HL-60/S4 (cell line): ENCODE results near the gene SPINT1.

Source experiments
- in situ Hi-C: fragments of 300-500 bp; cut with MboI; formaldehyde crosslinking; loops from 2 replicates; pipeline ENCODE4 v1.14.3; 2022; ENCODE audit warnings: low sequenced_read_pairs

The SPINT1 gene

GRCh38 chr15:40891810-40892446 lies 48.1 kb downstream of the SPINT1 start:
- in situ Hi-C loops: no loop called here

DNA sequence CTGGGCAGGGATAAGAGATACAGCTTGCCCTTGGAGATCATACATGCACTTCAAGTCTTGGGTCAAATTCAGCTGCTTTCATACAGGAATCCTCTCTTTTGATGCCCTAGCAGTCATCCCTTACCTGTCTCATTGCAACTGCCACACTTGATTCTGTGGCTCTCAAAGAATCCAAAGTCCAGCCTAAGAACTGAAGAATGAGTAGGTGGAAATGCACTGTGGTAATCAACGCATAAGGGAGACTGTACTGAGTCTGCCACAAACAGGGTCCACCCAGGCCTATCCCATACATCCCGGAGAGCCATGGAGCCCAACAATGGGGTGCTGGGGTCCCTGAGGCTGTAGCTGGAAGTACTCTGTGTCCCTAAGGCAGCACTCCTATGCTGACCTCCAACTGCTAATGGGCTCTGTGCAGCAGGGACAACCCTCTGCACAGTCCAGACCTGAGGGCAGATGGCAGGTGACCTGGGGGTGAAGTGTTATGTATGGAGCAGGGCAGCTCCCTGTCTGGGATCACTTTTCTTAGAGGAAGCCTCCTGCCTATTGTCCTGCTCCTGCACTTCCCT lies 48.7 kb downstream of the SPINT1 start:
- in situ Hi-C loops: no loop called here

- in situ Hi-C loops: no loop called here
These were observed 49.3 kb downstream of the SPINT1 start for GRCh38 chr15:40893019-40893670.

- in situ Hi-C loops: no loop called here
These were observed 50.2 kb downstream of the SPINT1 start, which contains the start of gene VPS18 for GRCh38 chr15:40893733-40894680. Gene VPS18, plus strand, starts transcription at chr15:40894450. Its CDS starts 319 bp downstream, at chr15:40894769.

- in situ Hi-C loops: no loop called here
These were observed 51.0 kb downstream of the SPINT1 start for GRCh38 chr15:40894681-40895448.

- in situ Hi-C loops: loop anchor here (10.0 to 25.0 kb wide), 2 partner anchors 285 to 1163 kb away; no protein-coding TSS in a partner anchor
These were observed 55.8 kb downstream of the SPINT1 start for GRCh38 chr15:40899536-40900207.

GRCh38 chr15:40900256-40901052 lies 56.6 kb downstream of the SPINT1 start:
- in situ Hi-C loops: loop anchor here (10.0 to 25.0 kb wide), 2 partner anchors 284 to 1162 kb away; no protein-coding TSS in a partner anchor

- in situ Hi-C loops: loop anchor here (10.0 to 25.0 kb wide), 2 partner anchors 284 to 1161 kb away; no protein-coding TSS in a partner anchor
These were observed 57.2 kb downstream of the SPINT1 start for GRCh38 chr15:40901053-40901443.

- in situ Hi-C loops: loop anchor here (10.0 to 25.0 kb wide), 2 partner anchors 282 to 1159 kb away; no protein-coding TSS in a partner anchor
These were observed 59.0 kb downstream of the SPINT1 start for GRCh38 chr15:40902605-40903561.

DNA sequence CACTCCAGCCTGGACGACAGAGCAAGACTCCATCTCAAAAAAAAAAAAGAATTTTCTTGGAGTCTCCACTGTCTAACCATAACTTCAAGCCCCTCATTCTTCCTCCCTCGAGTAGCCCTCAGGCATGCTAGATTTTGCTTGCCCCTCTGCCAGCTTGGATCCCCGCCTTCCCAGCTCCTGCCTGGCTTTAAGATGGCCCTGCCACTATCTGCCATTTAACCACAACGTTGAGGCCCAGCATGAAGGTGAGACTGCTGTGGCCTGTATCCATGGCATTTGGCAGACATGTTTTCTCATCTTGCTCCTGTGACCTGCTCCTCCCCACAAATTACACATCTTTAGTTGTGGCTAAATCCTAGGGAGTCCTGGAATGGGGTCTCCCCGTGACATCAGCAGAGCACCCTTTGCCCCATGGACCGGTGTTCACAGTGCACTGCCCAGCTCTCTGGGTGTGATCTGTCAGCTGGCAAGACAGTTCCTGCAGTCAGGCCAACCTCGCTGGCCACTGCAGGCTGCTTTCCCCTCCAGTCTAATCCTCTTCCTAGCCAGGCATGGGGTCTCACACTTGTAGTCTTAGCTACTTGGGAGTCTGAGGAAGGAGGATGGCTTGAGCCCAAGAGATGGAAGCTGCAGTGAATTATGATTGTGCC lies 60.8 kb downstream of the SPINT1 start:
- in situ Hi-C loops: loop anchor here (10.0 to 25.0 kb wide), 2 partner anchors 280 to 1158 kb away; no protein-coding TSS in a partner anchor

GRCh38 chr15:40906091-40906990 lies 62.5 kb downstream of the SPINT1 start:
- in situ Hi-C loops: loop anchor here (10.0 to 25.0 kb wide), 2 partner anchors 278 to 1156 kb away; no protein-coding TSS in a partner anchor

DNA sequence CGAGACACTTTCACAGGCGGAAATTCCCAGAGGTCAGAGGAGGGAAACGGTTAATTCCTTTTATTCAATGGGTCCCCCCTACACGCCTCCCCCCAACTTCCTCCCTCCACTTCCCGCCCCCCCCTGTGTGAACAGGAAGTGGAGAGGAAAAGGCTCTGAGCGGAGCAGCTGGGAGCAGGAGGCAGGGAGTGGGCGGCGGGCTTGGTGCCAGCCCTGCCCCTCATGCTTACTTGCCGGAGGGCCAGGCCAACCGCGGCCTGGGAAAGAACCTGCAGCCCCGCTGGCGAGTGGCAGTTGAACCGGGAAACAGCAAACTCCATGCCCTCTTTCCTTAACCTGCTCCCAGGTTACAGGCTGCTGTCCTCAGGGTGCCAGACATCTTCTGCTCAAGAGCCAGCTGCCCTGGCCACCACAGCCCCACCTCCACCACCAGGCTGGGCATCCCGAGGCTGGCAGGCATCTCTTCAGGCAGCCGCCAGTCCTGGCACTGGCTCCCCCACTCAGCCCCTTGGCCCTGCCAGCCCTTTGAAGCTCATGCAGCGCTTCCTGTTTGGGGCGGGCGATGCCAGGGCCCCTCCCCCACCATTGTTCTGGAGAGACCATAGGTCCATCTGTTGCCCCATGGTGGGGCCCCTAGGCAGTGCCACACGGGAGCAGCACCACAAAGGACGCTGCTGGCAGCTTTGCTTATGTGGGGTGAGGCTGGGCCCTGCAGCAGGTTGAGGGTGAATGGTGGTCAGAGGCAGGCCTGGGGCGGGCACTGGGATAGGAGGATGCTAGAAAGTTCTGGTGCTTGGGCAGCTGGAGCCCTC lies 63.3 kb downstream of the SPINT1 start:
- in situ Hi-C loops: loop anchor here (10.0 to 25.0 kb wide), 2 partner anchors 278 to 1155 kb away; no protein-coding TSS in a partner anchor
